ENCODE results near the gene E2F7. TPM values are rescaled to one million over a fixed set of nuclear protein-coding genes. Genes with fewer than 3 reads are reported as not detected.

The E2F7 gene
- total and polyA plus RNA-seq, 2 donors (not counting 3 experiments of a cell fraction or from before 2014, with no cell fraction given) = 4.7 to 19.8 TPM

GRCh38 chr12:77023501-77023900, 41.9 kb downstream of the E2F7 start:
- H3K9me3 ChIP-seq (replicated peaks; ENCODE audit: control insufficient read depth, insufficient read depth, low read length) = no peaks in the 10 kb centered on the region
- H3K4me1 ChIP-seq (ENCODE audit: control insufficient read depth, extremely low read depth, insufficient read depth, low read length) = no peaks in the 10 kb centered on the region
- no peaks in the 10 kb centered on the region for H3K9me1 ChIP-seq (replicated peaks; ENCODE audit: control insufficient read depth, extremely low read depth, insufficient read depth, low read length)
- H3K4me2 ChIP-seq (ENCODE audit: insufficient read depth, low read length) = no peak overlapping the region
- H3K4me3 ChIP-seq (replicated peaks in 1 of 3; ENCODE audit: insufficient read depth in 1 of 3, low read depth in 1 of 3, low read length in 3 of 3) = no peak overlapping the region
- no peaks in the 10 kb centered on the region for H3K27me3 ChIP-seq (ENCODE audit: control insufficient read depth in 2 of 2, insufficient read depth in 2 of 2, low read length in 2 of 2)
- H3K79me2 ChIP-seq (ENCODE audit: control insufficient read depth, insufficient read depth, low read length) = no peaks in the 10 kb centered on the region
- no peak overlapping the region for H3K9ac ChIP-seq (replicated peaks; ENCODE audit: extremely low read depth, insufficient read depth, low read length)
- no peak for DNase-seq (ENCODE audit: low read depth, low spot score)
- dilution Hi-C loops (cut with MboI; ENCODE audit: extremely low pct_ligation_motif_present, low sequenced_read_pairs) (no loop called here), intact Hi-C loops (cut with micrococcal nuclease) (no loop called here)
- H4K20me1 ChIP-seq (replicated peaks; ENCODE audit: control insufficient read depth, extremely low read depth, insufficient read depth, low read length) = no peaks in the 10 kb centered on the region
- TF ChIP-seq POLR2A (IDR thresholded peaks at IDR 0.05; ENCODE audit: low read depth, low read length) (no peak), MAX (IDR thresholded peaks at IDR 0.05; ENCODE audit: insufficient read depth, insufficient read length) (no peak), JUN (IDR thresholded peaks at IDR 0.05; ENCODE audit: borderline replicate concordance, insufficient read depth, insufficient read length, low read depth) (no peak), POLR2AphosphoS5 (IDR thresholded peaks at IDR 0.05; ENCODE audit: insufficient read depth, low read depth, low read length) (no peak), CTCF (IDR thresholded peaks at IDR 0.05; ENCODE audit: extremely low read depth in 1 of 2, insufficient read depth in 1 of 2, low read depth in 1 of 2, low read length in 2 of 2) (no peak), MYC (IDR thresholded peaks at IDR 0.05; ENCODE audit: low read depth, low read length) (no peak), EZH2 (IDR thresholded peaks at IDR 0.05; ENCODE audit: borderline replicate concordance, low read depth, low read length, severe bottlenecking) (no peak), FOS (IDR thresholded peaks at IDR 0.05; ENCODE audit: borderline replicate concordance, insufficient read depth, low read length) (no peak), GATA2 (IDR thresholded peaks at IDR 0.05; ENCODE audit: insufficient read depth, insufficient read length, low read depth, low read length) (no peak)
- no peak overlapping the region for H2AFZ ChIP-seq (ENCODE audit: low read depth, low read length)
- no peak overlapping the region for H3K27ac ChIP-seq (ENCODE audit: insufficient read depth, low read depth, low read length)
- FAIRE-seq = no peak
- POLR2A ChIA-PET = no interaction called here
- CTCF ChIA-PET = no interaction called here
- H3K36me3 ChIP-seq (ENCODE audit: control insufficient read depth in 2 of 2, extremely low read depth in 1 of 2, insufficient read depth in 2 of 2, low read length in 2 of 2) = peaks cover 2 to 8% of the 10 kb centered on the region in 2 experiments
- BruUV-seq (replicated peaks) = no TSS peak
